Lung (tissue), 12 donors: ENCODE results near the gene ATP6V1E1. TPM values are rescaled to one million over a fixed set of nuclear protein-coding genes. Genes with fewer than 3 reads are reported as not detected.

Experiments
- ATAC-seq: fragments of 200-7000 bp; cut with Tn5 transposase; one replicate; pipeline ENCODE4 v1.9.1; 2020; ENCODE audit warnings: moderate number of reproducible peaks; ENCODE audit not compliant: insufficient read depth, low FRiP score
- DNase-seq, 3 donors: peaks; one replicate each; pipeline ENCODE4 v3.0.0-alpha.2; 2013 to 2017
- H3K27ac ChIP-seq, 2 donors: one replicate each; pipeline ENCODE4 v1.5.1; 2013; ENCODE audit warnings: mild to moderate bottlenecking in 2 of 2, moderate library complexity in 2 of 2, control low read depth in 1 of 2, inconsistent platforms in 1 of 2, low read depth in 1 of 2, low read length in 1 of 2
- H3K27me3 ChIP-seq, 3 donors: one replicate each; pipeline ENCODE4 v1.5.1; 2013; ENCODE audit warnings: low read length in 2 of 3; ENCODE audit not compliant: control insufficient read depth in 3 of 3, insufficient read depth in 3 of 3
- H3K36me3 ChIP-seq, 4 donors: one replicate each; pipeline ENCODE4 v1.5.1; 2013; ENCODE audit warnings: low read length in 4 of 4, mild to moderate bottlenecking in 1 of 4, moderate library complexity in 1 of 4; ENCODE audit not compliant: control insufficient read depth in 4 of 4, insufficient read depth in 4 of 4
- H3K4me1 ChIP-seq, 5 donors: one replicate each; pipeline ENCODE4 v1.5.1; 2013; ENCODE audit warnings: low read length in 5 of 5, mild to moderate bottlenecking in 2 of 5, moderate library complexity in 1 of 5; ENCODE audit not compliant: control insufficient read depth in 5 of 5, insufficient read depth in 5 of 5
- H3K4me3 ChIP-seq: one replicate; pipeline ENCODE4 v1.5.1; 2013; ENCODE audit warnings: mild to moderate bottlenecking, control low read depth, moderate library complexity
- H3K9ac ChIP-seq, 2 donors: one replicate each; pipeline ENCODE4 v1.5.1; 2013; ENCODE audit warnings: low read length in 2 of 2, control low read depth in 1 of 2; ENCODE audit not compliant: insufficient read depth in 1 of 2
- H3K9me3 ChIP-seq, 4 donors: one replicate each; pipeline ENCODE4 v1.5.1; 2013; ENCODE audit warnings: low read length in 3 of 4, mild to moderate bottlenecking in 1 of 4, moderate library complexity in 1 of 4; ENCODE audit not compliant: control insufficient read depth in 4 of 4, insufficient read depth in 3 of 4
- WGBS, 2 donors: extraction: QIAGEN DNeasy Blood & Tissue Kit; methylation state at CpG; one replicate each; pipeline ENCODE4 v1.1.7; 2013; 5-methylcytosine and 5-hydroxymethylcytosine counted together
- polyA plus RNA-seq, 2 donors: library from polyadenylated mRNA; stranded (reverse); fragments of 200-250 nt; gene quantifications; one replicate each; pipeline ENCODE4 v1.2.1, GENCODE V29; 2013
- total RNA-seq, 2 donors: library from RNA; depleted of rRNA in 1 of 2; stranded (reverse); fragments of >200 nt in 1 of 2; gene quantifications; one replicate each; pipeline ENCODE4 v1.2.1, GENCODE V29; 2014 to 2021
- TF ChIP-seq, protein P1 (sequence below): IDR thresholded peaks from 2 replicates; pipeline ENCODE4 v1.5.1; 2012; ENCODE audit warnings: mild to moderate bottlenecking; ENCODE audit errors: control extremely low read depth, extremely low read depth
- donor health status: control.
- donor health status: control.
- donor health status: Bipolar disorder and iron deficiency.
- donor health status: healthy.
- donor health status: DM: yes; HTN: yes; CAD: no.

The ATP6V1E1 gene
- total and polyA plus RNA-seq, 4 donors, result 109 to 199 (median 124) TPM

DNA sequence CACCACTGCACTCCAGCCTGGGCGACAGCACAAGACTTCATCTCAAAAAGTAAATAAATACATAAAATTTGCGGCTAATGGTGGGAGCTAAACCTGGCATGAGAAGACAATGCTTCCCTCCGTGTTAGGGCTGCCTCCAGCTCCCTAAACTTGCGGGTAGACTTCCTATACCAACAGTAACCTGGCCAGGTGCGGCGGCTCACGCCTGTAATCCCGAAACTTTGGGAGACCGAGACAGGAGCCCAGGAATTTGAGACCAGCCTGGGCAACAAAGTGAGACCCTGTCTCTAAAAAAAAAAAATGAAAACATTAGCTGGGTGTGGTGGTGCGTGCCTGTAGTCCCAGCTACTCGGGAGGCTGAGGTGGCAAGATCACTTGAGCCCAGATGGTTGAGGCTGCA lies 39.9 kb downstream of the ATP6V1E1 start:
- H3K9me3 ChIP-seq, result no peaks in the 10 kb centered on the region
- no peaks in the 10 kb centered on the region for H3K4me1 ChIP-seq
- TF ChIP-seq, protein P1, sequence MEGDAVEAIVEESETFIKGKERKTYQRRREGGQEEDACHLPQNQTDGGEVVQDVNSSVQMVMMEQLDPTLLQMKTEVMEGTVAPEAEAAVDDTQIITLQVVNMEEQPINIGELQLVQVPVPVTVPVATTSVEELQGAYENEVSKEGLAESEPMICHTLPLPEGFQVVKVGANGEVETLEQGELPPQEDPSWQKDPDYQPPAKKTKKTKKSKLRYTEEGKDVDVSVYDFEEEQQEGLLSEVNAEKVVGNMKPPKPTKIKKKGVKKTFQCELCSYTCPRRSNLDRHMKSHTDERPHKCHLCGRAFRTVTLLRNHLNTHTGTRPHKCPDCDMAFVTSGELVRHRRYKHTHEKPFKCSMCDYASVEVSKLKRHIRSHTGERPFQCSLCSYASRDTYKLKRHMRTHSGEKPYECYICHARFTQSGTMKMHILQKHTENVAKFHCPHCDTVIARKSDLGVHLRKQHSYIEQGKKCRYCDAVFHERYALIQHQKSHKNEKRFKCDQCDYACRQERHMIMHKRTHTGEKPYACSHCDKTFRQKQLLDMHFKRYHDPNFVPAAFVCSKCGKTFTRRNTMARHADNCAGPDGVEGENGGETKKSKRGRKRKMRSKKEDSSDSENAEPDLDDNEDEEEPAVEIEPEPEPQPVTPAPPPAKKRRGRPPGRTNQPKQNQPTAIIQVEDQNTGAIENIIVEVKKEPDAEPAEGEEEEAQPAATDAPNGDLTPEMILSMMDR, result no peak
- no peak for ATAC-seq
- DNase-seq, result no peak
- no peak overlapping the region for H3K4me3 ChIP-seq
- 94 to 95% methylated on average over 11 of the region's 11 CpGs for WGBS, 2 donors
- H3K27me3 ChIP-seq, result no peaks in the 10 kb centered on the region
- peaks cover 6 to 30% (median 15%) of the 10 kb centered on the region in 4 donors for H3K36me3 ChIP-seq
- H3K27ac ChIP-seq, result no peak overlapping the region
- H3K9ac ChIP-seq, result no peak overlapping the region

DNA sequence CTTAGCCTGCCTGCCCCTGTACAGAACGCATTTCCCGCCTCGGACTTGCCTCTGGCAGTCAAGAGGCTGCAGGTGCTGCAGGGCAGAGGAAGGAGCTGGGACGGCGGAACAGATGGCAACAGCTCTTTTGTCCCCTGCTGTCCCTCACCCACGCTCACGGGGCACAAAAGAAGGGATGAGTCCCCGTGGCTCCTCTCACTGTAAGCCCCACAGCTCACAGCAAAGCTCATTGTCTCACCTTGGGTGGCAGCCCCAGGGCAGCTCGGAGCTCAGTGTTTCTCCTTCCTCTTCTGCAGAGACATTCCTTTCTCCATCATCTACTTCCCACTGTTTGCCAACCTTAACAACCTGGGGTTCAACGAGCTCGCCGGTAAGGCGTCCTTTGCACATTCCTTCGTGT lies 40.9 kb downstream of the ATP6V1E1 start:
- DNase-seq (no peak), ATAC-seq (no peak)
- WGBS, 2 donors, result 65 to 84% methylated on average over 14 of the region's 14 CpGs
- no peak overlapping the region for H3K4me3 ChIP-seq
- H3K27ac ChIP-seq, result no peak overlapping the region
- TF ChIP-seq, protein P1, result no peak
- no peaks in the 10 kb centered on the region for H3K9me3 ChIP-seq
- peaks cover 0 to 22% (median 10%) of the 10 kb centered on the region in 4 donors for H3K36me3 ChIP-seq
- no peaks in the 10 kb centered on the region for H3K4me1 ChIP-seq
- no peaks in the 10 kb centered on the region for H3K27me3 ChIP-seq
- no peak overlapping the region for H3K9ac ChIP-seq

DNA sequence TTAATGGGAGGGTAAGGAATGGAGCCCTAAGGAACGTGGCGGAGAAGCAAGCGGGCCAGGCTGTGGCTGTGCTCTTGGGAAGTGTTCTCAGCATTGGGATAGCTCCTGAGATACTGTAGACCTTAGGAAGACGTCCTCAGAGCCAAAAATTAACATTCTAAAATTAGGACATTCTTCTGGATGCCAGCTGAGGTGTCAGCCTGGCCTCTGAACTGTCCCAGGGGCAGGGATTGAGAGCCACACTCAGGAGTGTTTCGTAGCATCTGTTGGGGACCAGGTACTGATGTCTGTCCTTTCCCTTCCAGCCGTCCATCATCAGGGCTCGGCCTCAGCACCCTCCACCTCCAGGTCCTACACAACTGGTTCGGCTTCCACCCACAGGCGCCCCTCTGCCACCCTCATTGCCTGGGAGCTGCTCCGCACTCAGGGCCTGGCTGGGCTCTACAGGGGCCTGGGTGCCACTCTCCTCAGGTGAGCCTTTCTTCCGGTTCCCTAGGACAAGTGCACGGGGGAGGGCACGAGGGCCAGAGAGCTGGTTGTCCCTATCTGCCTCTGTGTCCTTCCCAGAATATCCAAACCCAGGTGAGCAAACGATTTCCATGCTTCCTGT lies 41.6 kb downstream of the ATP6V1E1 start:
- 90 to 91% methylated on average over 14 of the region's 14 CpGs for WGBS, 2 donors
- no peaks in the 10 kb centered on the region for H3K9me3 ChIP-seq

More for the DNA sequence above, 41.6 kb downstream of the ATP6V1E1 start:
- H3K27me3 ChIP-seq, result no peaks in the 10 kb centered on the region
- TF ChIP-seq, protein P1, result no peak
- no peak overlapping the region for H3K4me3 ChIP-seq
- no peak overlapping the region for H3K9ac ChIP-seq
- DNase-seq (no peak), ATAC-seq (no peak)
- H3K27ac ChIP-seq, result no peak overlapping the region
- H3K4me1 ChIP-seq, result no peaks in the 10 kb centered on the region
- H3K36me3 ChIP-seq, result peaks cover 0 to 17% (median 5%) of the 10 kb centered on the region in 4 donors
